Body of pancreas (tissue), 4 donors: ENCODE measurements around the gene NACA2. TPM values are rescaled to one million over a fixed set of nuclear protein-coding genes. Genes with fewer than 3 reads are reported as not detected.

Source experiments
- ATAC-seq: fragments of 150-250 bp; one replicate; pipeline ENCODE4 v1.9.1; 2016
- DNase-seq, 4 donors: peaks; one replicate each; pipeline ENCODE4 v3.0.0-alpha.2; 2019
- H3K27ac ChIP-seq, 4 donors: fragments of 200-600 bp; sonication (generic); 1 replicate in 3 of 4; 2 replicates in 1 of 4; pipeline versions ENCODE4 v1.5.1 to v1.6.1; 2016 to 2019; ENCODE audit warnings: mild to moderate bottlenecking in 1 of 4, mixed read lengths in 1 of 4, moderate library complexity in 1 of 4
- H3K27me3 ChIP-seq, 2 donors: fragments of 200-600 bp; sonication (generic); one replicate each; pipeline ENCODE4 v1.6.0; 2016; ENCODE audit warnings: mild to moderate bottlenecking in 1 of 2
- H3K36me3 ChIP-seq, 2 donors: fragments of 200-600 bp; sonication (generic); replicated peaks in 1 of 2; 2 replicates each; pipeline ENCODE4 v1.5.1; 2016; ENCODE audit warnings: low read depth in 2 of 2; ENCODE audit not compliant: insufficient read depth in 1 of 2
- H3K4me1 ChIP-seq: fragments of 200-600 bp; sonication (generic); one replicate; pipeline ENCODE4 v1.6.0; 2016
- H3K4me3 ChIP-seq, 2 donors: fragments of 200-600 bp; sonication (generic); 1 replicate in 1 of 2; 2 replicates in 1 of 2; pipeline ENCODE4 v1.5.1; 2016 to 2019
- H3K9me3 ChIP-seq, 3 donors: fragments of 200-600 bp; sonication (generic); 1 replicate in 2 of 3; 2 replicates in 1 of 3; pipeline ENCODE4 v1.5.1; 2016
- POLR2A ChIP-seq, 3 donors: fragments of 450-650 bp; IDR thresholded peaks; one replicate each; pipeline ENCODE4 v1.6.1; 2016; ENCODE audit warnings: antibody characterized with exemption in 3 of 3, mild to moderate bottlenecking in 2 of 3
- WGBS, 2 donors: methylation state at CpG; one replicate each; pipeline ENCODE4 v1.1.5; 2017; 5-methylcytosine and 5-hydroxymethylcytosine counted together
- intact Hi-C: fragments of 100-400 bp; cut with DNase I; formaldehyde crosslinking; loops from one replicate; pipeline ENCODE4 v1.15.1; 2023
- total RNA-seq, 2 donors: library from RNA; depleted of rRNA; stranded (reverse); fragments of >200 nt; gene quantifications; one replicate each; pipeline ENCODE4 v1.1.0, GENCODE V29; 2016
- TF ChIP-seq, protein P1 (sequence below), 7 experiments: fragments of 450-650 bp in 4 of 7; fragments of 200-600 bp in 3 of 7; sonication (generic) in 3 of 7; IDR thresholded peaks; one replicate each; pipeline ENCODE4 v1.5.1; 2016 to 2019; ENCODE audit warnings: antibody characterized with exemption in 7 of 7

The NACA2 gene
- 1 to 10 TPM in 1 of 2 donors, not detected in 1; 1.6 TPM for total RNA-seq

DNA sequence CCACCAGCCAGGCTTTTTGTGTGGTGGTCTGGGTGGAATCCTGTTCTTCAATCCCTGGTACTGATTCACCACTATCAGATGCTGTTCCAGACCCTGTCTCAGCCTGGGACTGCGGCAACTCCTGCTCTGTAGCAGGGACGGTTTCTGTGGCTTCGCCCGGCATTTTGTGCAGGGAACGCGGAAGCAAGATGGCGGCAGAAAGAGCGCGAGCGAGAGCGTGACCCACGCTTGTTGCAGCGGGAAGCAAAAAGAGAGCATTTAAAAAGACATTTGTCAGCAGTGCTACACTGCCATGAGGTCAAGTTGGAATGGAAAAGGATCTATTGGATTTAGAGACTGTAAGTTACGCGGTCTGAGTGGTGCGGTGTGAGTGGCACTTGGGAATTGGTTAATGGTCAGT, at the start of gene NACA2:
NACA2 (minus strand) TSS at position 202 of the 400 bp plus-strand sequence; CDS start at position 163, 39 bp downstream.
- Histone ChIP-seq H3K4me3 (no peak within 1 kb of the TSS), H3K27ac (no peak within 1 kb of the TSS), H3K36me3 (no peaks in the 10 kb centered on the region), H3K27me3 (no peaks in the 10 kb centered on the region), H3K4me1 (no peaks in the 10 kb centered on the region), H3K9me3 (no peaks in the 10 kb centered on the region)
- DNase-seq (no peak), ATAC-seq (no peak)
- intact Hi-C loops = no loop called here
- no peak for TF ChIP-seq POLR2A (IDR thresholded peaks at IDR 0.05)
- TF ChIP-seq, protein P1, sequence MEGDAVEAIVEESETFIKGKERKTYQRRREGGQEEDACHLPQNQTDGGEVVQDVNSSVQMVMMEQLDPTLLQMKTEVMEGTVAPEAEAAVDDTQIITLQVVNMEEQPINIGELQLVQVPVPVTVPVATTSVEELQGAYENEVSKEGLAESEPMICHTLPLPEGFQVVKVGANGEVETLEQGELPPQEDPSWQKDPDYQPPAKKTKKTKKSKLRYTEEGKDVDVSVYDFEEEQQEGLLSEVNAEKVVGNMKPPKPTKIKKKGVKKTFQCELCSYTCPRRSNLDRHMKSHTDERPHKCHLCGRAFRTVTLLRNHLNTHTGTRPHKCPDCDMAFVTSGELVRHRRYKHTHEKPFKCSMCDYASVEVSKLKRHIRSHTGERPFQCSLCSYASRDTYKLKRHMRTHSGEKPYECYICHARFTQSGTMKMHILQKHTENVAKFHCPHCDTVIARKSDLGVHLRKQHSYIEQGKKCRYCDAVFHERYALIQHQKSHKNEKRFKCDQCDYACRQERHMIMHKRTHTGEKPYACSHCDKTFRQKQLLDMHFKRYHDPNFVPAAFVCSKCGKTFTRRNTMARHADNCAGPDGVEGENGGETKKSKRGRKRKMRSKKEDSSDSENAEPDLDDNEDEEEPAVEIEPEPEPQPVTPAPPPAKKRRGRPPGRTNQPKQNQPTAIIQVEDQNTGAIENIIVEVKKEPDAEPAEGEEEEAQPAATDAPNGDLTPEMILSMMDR (IDR thresholded peaks at IDR 0.05) = no peak
- 94 to 97% methylated on average over 16 of the region's 16 CpGs for WGBS, 2 donors

DNA sequence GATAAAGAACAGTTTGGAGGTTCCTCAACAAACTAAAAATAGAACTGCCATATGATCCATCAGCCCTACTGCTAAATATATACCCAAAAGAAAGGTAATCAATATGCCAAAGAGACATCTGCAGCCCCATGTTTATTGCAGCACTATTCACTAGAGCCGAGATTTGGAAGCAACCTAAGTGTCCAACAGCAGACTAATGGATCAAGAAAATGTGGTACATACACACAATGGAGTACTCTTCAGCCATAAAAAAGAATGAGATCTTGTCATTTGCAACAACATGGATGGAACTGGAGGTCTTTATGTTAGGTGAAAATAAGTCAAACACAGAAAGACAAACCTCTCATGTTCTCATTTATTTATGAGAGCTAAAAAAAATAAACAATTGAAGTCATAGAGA, 48.8 kb upstream of the NACA2 start:
- Histone ChIP-seq H3K27ac (no peak overlapping the region), H3K4me1 (no peaks in the 10 kb centered on the region), H3K9me3 (no peaks in the 10 kb centered on the region), H3K36me3 (no peaks in the 10 kb centered on the region), H3K27me3 (no peaks in the 10 kb centered on the region), H3K4me3 (no peak overlapping the region)
- DNase-seq (no peak), ATAC-seq (no peak)
- 61 to 70% methylated on average over 1 of the region's 1 CpG for WGBS, 2 donors
- TF ChIP-seq POLR2A (IDR thresholded peaks at IDR 0.05) = no peak
- TF ChIP-seq, protein P1 (IDR thresholded peaks at IDR 0.05) = no peak
- intact Hi-C loops = no loop called here

DNA sequence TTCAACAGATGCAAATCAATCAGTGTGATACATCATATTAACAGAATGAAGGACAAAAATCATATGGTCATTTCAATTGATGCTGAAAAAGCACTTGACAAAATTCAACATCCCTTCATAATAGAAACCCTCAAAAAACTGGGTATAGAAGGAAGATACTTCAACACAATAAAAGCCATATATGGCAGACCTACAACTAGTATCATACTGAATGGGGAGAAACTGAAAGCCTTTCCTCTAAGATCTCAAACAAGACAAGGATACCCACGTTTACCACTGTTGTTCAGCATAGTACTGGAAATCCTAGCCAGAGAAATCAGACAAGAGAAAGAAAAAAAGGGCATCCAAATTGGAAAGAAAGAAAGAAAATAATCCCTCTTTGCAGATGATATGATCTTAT, 47.1 kb upstream of the NACA2 start:
- Histone ChIP-seq H3K4me1 (no peaks in the 10 kb centered on the region), H3K4me3 (no peak overlapping the region), H3K27me3 (no peaks in the 10 kb centered on the region), H3K9me3 (no peaks in the 10 kb centered on the region), H3K27ac (no peak overlapping the region), H3K36me3 (no peaks in the 10 kb centered on the region)
- intact Hi-C loops = no loop called here
- WGBS, 2 donors = 9 to 39% methylated on average over 1 of the region's 1 CpG
- DNase-seq = no peak
- no peak for TF ChIP-seq POLR2A (IDR thresholded peaks at IDR 0.05)
- TF ChIP-seq, protein P1 (IDR thresholded peaks at IDR 0.05) = no peak
- ATAC-seq = no peak

DNA sequence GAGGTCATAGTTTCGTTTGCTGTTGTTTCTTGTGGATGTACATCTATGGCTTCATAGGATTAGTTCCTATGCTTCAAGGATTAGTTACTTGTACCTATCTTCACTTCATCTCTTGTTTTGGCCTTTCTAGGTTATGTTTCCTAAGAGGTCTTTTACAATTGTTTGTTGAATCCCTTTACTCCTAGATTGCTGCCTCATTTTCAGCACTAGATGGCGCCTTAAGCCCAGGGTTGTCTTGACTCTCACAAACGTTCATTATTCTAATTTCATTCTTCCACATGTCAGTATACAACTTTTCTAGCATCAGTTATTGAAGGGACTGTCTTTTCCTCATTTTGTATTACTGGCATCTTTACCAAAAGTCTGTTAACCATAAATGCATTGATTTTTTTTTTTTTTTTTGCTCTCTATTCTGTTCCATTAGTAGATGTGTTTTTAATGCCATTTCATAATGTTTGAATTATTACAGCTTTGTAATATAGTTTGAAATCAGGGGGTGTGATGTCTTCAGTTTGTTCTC, 45.0 kb upstream of the NACA2 start:
- H3K9me3 ChIP-seq = no peaks in the 10 kb centered on the region
- DNase-seq = peak; percentile 27 to 53 (median 49)
- no peaks in the 10 kb centered on the region for H3K4me1 ChIP-seq
- intact Hi-C loops = no loop called here
- no peak for ATAC-seq
- no peak overlapping the region for H3K27ac ChIP-seq
- TF ChIP-seq, protein P1 (IDR thresholded peaks at IDR 0.05) = peak; percentile 22 to 65 (median 59)
- no peak for TF ChIP-seq POLR2A (IDR thresholded peaks at IDR 0.05)
- no peaks in the 10 kb centered on the region for H3K27me3 ChIP-seq
- WGBS, 2 donors = 4 to 13% methylated on average over 3 of the region's 3 CpGs
- no peak overlapping the region for H3K4me3 ChIP-seq
- no peaks in the 10 kb centered on the region for H3K36me3 ChIP-seq

DNA sequence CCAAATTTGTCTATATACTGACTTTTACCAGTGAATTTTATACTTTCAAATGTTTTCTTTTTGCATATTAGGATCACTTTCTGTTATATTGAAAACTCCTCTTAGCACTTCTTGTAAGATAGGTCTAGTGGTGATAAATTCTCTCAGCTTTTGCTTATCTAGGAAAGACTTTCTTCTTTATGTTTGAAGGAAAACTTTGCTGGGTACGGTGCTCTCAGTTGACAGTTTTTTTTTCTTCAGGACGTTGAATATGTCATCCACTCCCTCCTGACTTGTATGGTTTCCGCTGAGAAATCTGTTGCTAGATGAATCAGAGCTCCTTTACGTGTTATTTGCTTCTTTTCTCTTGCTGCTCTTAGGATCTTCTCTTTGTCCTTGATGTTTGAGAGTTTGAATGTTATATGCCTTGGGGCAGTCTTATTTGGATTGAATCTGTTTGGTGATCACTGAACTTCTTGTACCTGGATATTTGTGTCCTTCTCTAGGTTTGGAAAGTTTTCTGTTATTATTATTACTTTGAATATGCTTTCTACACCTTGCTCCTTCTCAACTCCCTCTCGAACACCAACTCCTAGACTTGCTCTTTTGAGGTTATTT, 44.0 kb upstream of the NACA2 start:
- WGBS, 2 donors = 64 to 66% methylated on average over 5 of the region's 5 CpGs
- Histone ChIP-seq H3K36me3 (no peaks in the 10 kb centered on the region), H3K4me1 (no peaks in the 10 kb centered on the region), H3K27me3 (no peaks in the 10 kb centered on the region), H3K27ac (no peak overlapping the region), H3K4me3 (no peak overlapping the region), H3K9me3 (no peaks in the 10 kb centered on the region)
- TF ChIP-seq, protein P1 (IDR thresholded peaks at IDR 0.05) = no peak
- no peak for TF ChIP-seq POLR2A (IDR thresholded peaks at IDR 0.05)
- ATAC-seq = no peak
- no peak for DNase-seq
- intact Hi-C loops = no loop called here
